ENCODE measurements around the gene OSGIN1. TPM values are rescaled to one million over a fixed set of nuclear protein-coding genes. Genes with fewer than 3 reads are reported as not detected.
A peak's percentile ranks its signal among the peaks of the same experiment; 100 is the strongest.

OSGIN1 gene
- total and polyA plus RNA-seq, 8 donors = 3.6 to 15.9 (median 3.9) TPM

DNA sequence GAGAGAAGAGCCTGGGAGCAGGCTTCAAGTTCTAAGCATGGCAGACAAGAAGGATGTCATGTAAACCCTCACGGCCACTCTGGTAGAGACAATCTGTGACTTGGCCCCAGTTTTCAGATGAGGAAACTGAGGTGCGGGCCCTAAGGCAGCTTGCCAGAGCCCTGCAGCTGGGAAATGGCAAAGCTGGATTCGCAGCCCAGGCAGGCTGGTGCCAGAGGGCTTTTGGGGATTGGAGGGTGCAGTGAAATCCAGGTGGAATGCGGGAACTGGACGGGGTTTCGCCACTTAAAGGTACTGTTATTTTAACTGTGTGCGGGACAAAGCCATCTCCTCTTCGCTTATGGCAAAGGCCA is 477 bp upstream of the OSGIN1 start:
- DNase-seq (peak in 1 of 6 donors; percentile 56), FAIRE-seq (no peak), ATAC-seq (peak; percentile 0 to 1 (median 0))
- 2 to 9% methylated on average over 8 of the region's 8 CpGs for WGBS, 2 donors
- Histone ChIP-seq H3K4me3 (peak overlapping the region in 2 of 4 donors; percentile 38 to 57), H3K9me3 (no peaks in the 10 kb centered on the region), H3K27ac (peak overlapping the region; percentile 88 to 96 (median 90)), H3K36me3 (no peaks in the 10 kb centered on the region), H3K27me3 (no peaks in the 10 kb centered on the region), H3K4me1 (peaks cover 4 to 18% (median 12%) of the 10 kb centered on the region in 3 donors)
- TF ChIP-seq, protein P1, sequence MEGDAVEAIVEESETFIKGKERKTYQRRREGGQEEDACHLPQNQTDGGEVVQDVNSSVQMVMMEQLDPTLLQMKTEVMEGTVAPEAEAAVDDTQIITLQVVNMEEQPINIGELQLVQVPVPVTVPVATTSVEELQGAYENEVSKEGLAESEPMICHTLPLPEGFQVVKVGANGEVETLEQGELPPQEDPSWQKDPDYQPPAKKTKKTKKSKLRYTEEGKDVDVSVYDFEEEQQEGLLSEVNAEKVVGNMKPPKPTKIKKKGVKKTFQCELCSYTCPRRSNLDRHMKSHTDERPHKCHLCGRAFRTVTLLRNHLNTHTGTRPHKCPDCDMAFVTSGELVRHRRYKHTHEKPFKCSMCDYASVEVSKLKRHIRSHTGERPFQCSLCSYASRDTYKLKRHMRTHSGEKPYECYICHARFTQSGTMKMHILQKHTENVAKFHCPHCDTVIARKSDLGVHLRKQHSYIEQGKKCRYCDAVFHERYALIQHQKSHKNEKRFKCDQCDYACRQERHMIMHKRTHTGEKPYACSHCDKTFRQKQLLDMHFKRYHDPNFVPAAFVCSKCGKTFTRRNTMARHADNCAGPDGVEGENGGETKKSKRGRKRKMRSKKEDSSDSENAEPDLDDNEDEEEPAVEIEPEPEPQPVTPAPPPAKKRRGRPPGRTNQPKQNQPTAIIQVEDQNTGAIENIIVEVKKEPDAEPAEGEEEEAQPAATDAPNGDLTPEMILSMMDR (IDR thresholded peaks at IDR 0.05) = no peak
- intact Hi-C loops (cut with DNase I) = no loop called here

DNA sequence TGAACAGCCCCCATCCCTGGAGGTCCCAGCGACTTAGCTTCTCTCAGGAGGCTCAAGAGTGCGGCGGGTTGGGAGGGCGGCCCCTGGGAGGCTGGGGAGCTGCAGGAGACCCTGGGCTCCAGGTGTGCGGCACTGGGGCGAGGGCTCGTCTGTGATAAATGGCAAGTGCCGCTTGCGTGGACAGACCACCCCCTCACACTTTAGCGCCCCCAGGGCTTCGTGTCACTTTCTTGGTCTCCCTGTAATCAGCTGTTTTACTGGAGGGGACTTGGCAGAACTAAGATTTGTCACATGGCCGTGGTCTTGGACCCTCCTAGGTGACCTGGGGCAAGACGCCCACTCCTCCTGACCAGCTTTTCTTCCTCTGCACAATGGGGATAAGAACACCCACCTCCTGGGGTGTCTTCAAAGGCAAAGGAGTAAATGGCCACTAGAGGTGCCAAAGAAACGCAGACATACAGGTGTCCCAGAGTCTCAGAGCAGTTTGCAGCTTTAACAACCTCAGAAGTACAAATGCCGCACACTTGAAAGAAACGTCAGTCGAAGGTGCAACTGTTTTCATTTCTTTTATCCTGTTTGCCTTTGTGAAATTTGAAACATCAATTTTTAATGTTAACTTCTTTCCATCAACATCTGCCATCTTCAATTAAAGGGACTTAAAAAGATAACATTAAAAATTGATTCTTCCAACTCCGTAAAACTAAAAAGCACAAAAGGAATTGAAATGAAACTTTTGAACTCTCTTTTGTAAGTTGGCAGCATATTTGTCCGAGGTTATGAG is 946 bp downstream of the OSGIN1 start:
- H3K27me3 ChIP-seq = no peaks in the 10 kb centered on the region
- H3K27ac ChIP-seq = peak overlapping the region; percentile 88 to 96 (median 90)
- intact Hi-C loops (cut with DNase I) = no loop called here
- DNase-seq (peak in 1 of 6 donors; percentile 41), FAIRE-seq (no peak), ATAC-seq (peak; percentile 22 to 54 (median 39))
- WGBS, 2 donors = 3% methylated on average over 19 of the region's 19 CpGs
- peak overlapping the region; percentile 16 to 57 (median 36) for H3K4me3 ChIP-seq
- no peaks in the 10 kb centered on the region for H3K36me3 ChIP-seq
- H3K4me1 ChIP-seq = peaks cover 4 to 18% (median 12%) of the 10 kb centered on the region in 3 donors
- TF ChIP-seq, protein P1 (IDR thresholded peaks at IDR 0.05) = peak in 3 of 4 donors; percentile 9 to 34 (median 27)
- no peaks in the 10 kb centered on the region for H3K9me3 ChIP-seq

DNA sequence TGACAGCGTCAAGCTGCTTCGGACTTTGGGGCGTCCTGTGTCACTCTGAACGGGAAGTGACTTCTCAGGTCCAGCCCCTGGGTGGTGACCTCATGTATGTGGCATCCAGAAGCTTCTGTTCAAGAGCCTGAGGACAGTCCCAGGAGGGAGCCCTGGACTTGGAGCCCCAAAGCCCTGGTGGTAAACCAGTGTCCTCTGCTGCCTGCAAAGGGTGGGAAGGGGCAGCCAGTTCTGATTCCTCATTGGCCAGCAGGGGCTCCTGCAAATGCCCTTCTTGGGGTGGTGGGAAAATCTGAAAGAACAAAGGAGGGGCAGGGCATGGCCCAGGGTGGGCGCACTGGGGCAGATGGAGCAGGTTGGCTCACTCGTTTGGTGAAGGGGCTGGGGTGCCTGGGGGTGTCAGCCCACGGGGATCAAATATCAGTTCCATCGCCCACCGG is 1.6 kb downstream of the OSGIN1 start:
- intact Hi-C loops (cut with DNase I) = no loop called here
- Histone ChIP-seq H3K27ac (peak overlapping the region in 3 of 4 donors; percentile 42 to 96 (median 88)), H3K4me1 (peaks cover 4 to 18% (median 12%) of the 10 kb centered on the region in 3 donors), H3K4me3 (peak overlapping the region in 1 of 4 donors; percentile 23), H3K27me3 (no peaks in the 10 kb centered on the region), H3K9me3 (no peaks in the 10 kb centered on the region), H3K36me3 (peaks cover 0 to 5% (median 4%) of the 10 kb centered on the region in 3 donors)
- peak; percentile 36 to 64 (median 45) for ATAC-seq
- DNase-seq = peak in 5 of 6 donors; percentile 59 to 75 (median 66)
- TF ChIP-seq, protein P1 (IDR thresholded peaks at IDR 0.05) = no peak
- WGBS, 2 donors = 56 to 65% methylated on average over 9 of the region's 9 CpGs
- FAIRE-seq = no peak

DNA sequence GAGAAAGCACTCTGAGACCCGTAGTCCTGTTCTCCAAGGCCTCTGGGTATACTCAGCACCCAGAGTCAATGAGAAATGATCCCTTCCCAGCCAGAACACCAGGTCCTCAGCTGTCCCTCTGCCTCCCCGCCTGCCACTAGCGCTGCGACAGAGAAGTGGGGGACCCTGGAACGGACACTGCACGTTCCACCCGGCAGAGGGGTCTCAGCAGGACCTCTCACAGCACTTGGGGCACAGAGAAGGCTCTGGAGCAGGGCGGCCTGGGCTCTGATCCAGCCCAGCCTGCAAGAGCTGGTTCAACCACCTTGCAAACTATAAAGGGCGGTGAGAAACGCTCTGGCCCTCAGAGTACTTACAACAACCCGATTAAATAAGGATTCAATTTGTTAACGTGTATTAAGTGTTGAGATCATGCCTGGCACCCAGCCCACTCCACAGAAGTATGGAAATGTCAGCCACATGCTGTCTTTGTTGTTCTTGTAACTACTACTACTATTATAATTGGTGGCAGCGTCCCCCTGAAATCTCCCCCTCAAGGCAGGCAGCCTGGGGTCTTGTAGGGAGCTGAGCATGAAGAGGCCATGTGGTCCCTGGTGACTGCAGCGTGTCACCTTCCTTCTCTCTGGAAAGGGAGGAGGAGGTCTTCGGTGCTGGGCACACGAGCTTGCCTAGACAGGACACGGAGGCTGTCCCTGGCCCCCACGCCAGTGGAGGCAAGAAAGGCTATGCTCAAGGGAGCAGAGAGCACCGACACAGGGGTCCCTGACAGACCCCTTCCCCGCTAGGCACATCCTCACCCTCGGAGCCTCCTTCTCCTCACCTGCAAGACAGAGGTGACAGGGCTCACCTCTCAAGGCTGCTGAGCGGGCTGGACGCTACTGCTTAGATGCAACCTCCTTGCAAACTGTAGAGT is 2.4 kb downstream of the OSGIN1 start:
- Histone ChIP-seq H3K4me1 (peaks cover 4 to 18% (median 12%) of the 10 kb centered on the region in 3 donors), H3K4me3 (no peak overlapping the region), H3K36me3 (peaks cover 0 to 12% (median 6%) of the 10 kb centered on the region in 3 donors), H3K27me3 (no peaks in the 10 kb centered on the region), H3K9me3 (no peaks in the 10 kb centered on the region), H3K27ac (no peak overlapping the region)
- DNase-seq (peak in 1 of 6 donors; percentile 60), FAIRE-seq (no peak), ATAC-seq (no peak)
- 69 to 81% methylated on average over 23 of the region's 23 CpGs for WGBS, 2 donors
- TF ChIP-seq, protein P1 (IDR thresholded peaks at IDR 0.05) = no peak
- intact Hi-C loops (cut with DNase I) = no loop called here
